ENCODE data around the gene LCE3E. TPM values are rescaled to one million over a fixed set of nuclear protein-coding genes. Genes with fewer than 3 reads are reported as not detected.

The LCE3E gene
- total RNA-seq, 1 donor: not detected

GRCh38 chr1:152535774-152536173, 30.8 kb downstream of the LCE3E start:
- Histone ChIP-seq H3K4me3 (ENCODE audit: low read length) (no peak overlapping the region), H3K27me3 (ENCODE audit: insufficient read depth, low read length) (peaks cover 5% of the 10 kb centered on the region), H3K4me1 (ENCODE audit: insufficient read depth, low read length) (no peaks in the 10 kb centered on the region), H3K9me3 (ENCODE audit: low read depth, low read length) (no peaks in the 10 kb centered on the region)

GRCh38 chr1:152533327-152533938, 33.1 kb downstream of the LCE3E start:
- Histone ChIP-seq H3K4me3 (ENCODE audit: low read length) (no peak overlapping the region), H3K4me1 (ENCODE audit: insufficient read depth, low read length) (no peaks in the 10 kb centered on the region), H3K27me3 (ENCODE audit: insufficient read depth, low read length) (peaks cover 5% of the 10 kb centered on the region), H3K9me3 (ENCODE audit: low read depth, low read length) (no peaks in the 10 kb centered on the region)

- H3K27me3 ChIP-seq (ENCODE audit: insufficient read depth, low read length): peaks cover 14% of the 10 kb centered on the region
- no peak overlapping the region for H3K4me3 ChIP-seq (ENCODE audit: low read length)
- no peaks in the 10 kb centered on the region for H3K9me3 ChIP-seq (ENCODE audit: low read depth, low read length)
- H3K4me1 ChIP-seq (ENCODE audit: insufficient read depth, low read length): peaks cover under 1% of the 10 kb centered on the region
Observed at GRCh38 chr1:152525080-152525641, 41.4 kb downstream of the LCE3E start.

- Histone ChIP-seq H3K4me3 (ENCODE audit: low read length) (no peak overlapping the region), H3K4me1 (ENCODE audit: insufficient read depth, low read length) (peaks cover 8% of the 10 kb centered on the region), H3K27me3 (ENCODE audit: insufficient read depth, low read length) (peaks cover 25% of the 10 kb centered on the region), H3K9me3 (ENCODE audit: low read depth, low read length) (no peaks in the 10 kb centered on the region)
Observed at GRCh38 chr1:152520561-152521090, 46.0 kb downstream of the LCE3E start.

- Histone ChIP-seq H3K4me3 (ENCODE audit: low read length) (no peak overlapping the region), H3K9me3 (ENCODE audit: low read depth, low read length) (no peaks in the 10 kb centered on the region), H3K27me3 (ENCODE audit: insufficient read depth, low read length) (peaks cover 33% of the 10 kb centered on the region), H3K4me1 (ENCODE audit: insufficient read depth, low read length) (peaks cover 8% of the 10 kb centered on the region)
Observed at GRCh38 chr1:152519851-152520250, 46.7 kb downstream of the LCE3E start.

- Histone ChIP-seq H3K4me3 (ENCODE audit: low read length) (no peak overlapping the region), H3K9me3 (ENCODE audit: low read depth, low read length) (no peaks in the 10 kb centered on the region), H3K4me1 (ENCODE audit: insufficient read depth, low read length) (peaks cover 8% of the 10 kb centered on the region), H3K27me3 (ENCODE audit: insufficient read depth, low read length) (peaks cover 49% of the 10 kb centered on the region)
Observed at GRCh38 chr1:152517237-152517811, 49.3 kb downstream of the LCE3E start.

GRCh38 chr1:152516082-152516481, 50.5 kb downstream of the LCE3E start:
- peaks cover 53% of the 10 kb centered on the region for H3K27me3 ChIP-seq (ENCODE audit: insufficient read depth, low read length)
- no peak overlapping the region for H3K4me3 ChIP-seq (ENCODE audit: low read length)
- H3K9me3 ChIP-seq (ENCODE audit: low read depth, low read length): no peaks in the 10 kb centered on the region
- peaks cover 8% of the 10 kb centered on the region for H3K4me1 ChIP-seq (ENCODE audit: insufficient read depth, low read length)

Other genes starting within 250 kb of the LCE3E start
- gene FLG, start 241.5 kb downstream of the LCE3E start, total RNA-seq: not detected
- gene FLG2, start 206.8 kb downstream of the LCE3E start, total RNA-seq: not detected
- not detected for gene CRNN, start 152.5 kb downstream of the LCE3E start, total RNA-seq
- gene LCE5A, start 56.0 kb downstream of the LCE3E start, total RNA-seq: not detected
- not detected for gene CRCT1, start 52.3 kb downstream of the LCE3E start, total RNA-seq
- gene LCE3D, start 13.7 kb upstream of the LCE3E start, total RNA-seq: not detected
- not detected for gene LCE3C, start 33.5 kb upstream of the LCE3E start, total RNA-seq
- gene LCE3B, start 47.0 kb upstream of the LCE3E start, total RNA-seq: not detected
- gene LCE3A, start 56.3 kb upstream of the LCE3E start, total RNA-seq: not detected
- gene LCE2D, start 96.6 kb upstream of the LCE3E start, total RNA-seq: not detected
- gene LCE2C, start 108.5 kb upstream of the LCE3E start, total RNA-seq: not detected
- not detected for gene LCE2B, start 119.3 kb upstream of the LCE3E start, total RNA-seq
- gene LCE2A, start 131.6 kb upstream of the LCE3E start, total RNA-seq: not detected
- not detected for gene LCE4A, start 141.4 kb upstream of the LCE3E start, total RNA-seq
- not detected for gene KPRP, start 191.2 kb upstream of the LCE3E start, total RNA-seq
- gene LCE1F, start 208.4 kb upstream of the LCE3E start, total RNA-seq: not detected
- not detected for gene LCE1E, start 219.5 kb upstream of the LCE3E start, total RNA-seq
- not detected for gene LCE1D, start 229.9 kb upstream of the LCE3E start, total RNA-seq
- gene LCE1C, start 239.9 kb upstream of the LCE3E start, total RNA-seq: not detected
- gene LCE1B, start 245.2 kb upstream of the LCE3E start, total RNA-seq: not detected